C4-2B (cell line): ENCODE measurements around the gene FRMPD2.
"Not testable (repeated sequence)": the region's sequence is repeated elsewhere in the genome, so short reads cannot be mapped to it uniquely, and the experiment has no call there.

Experiments used
- H3K27ac ChIP-seq: fragments of 450-650 bp; 2 replicates; pipeline ENCODE4 v1.5.1; 2017
- ZFX ChIP-seq: fragments of 450-650 bp; IDR thresholded peaks from 2 replicates; pipeline ENCODE4 v1.6.1; 2017
- TF ChIP-seq, protein P1 (sequence below): fragments of 450-650 bp; conservative IDR thresholded peaks from 2 replicates; pipeline ENCODE4 v1.5.1; 2017; ENCODE audit warnings: mild to moderate bottlenecking

The FRMPD2 gene

DNA sequence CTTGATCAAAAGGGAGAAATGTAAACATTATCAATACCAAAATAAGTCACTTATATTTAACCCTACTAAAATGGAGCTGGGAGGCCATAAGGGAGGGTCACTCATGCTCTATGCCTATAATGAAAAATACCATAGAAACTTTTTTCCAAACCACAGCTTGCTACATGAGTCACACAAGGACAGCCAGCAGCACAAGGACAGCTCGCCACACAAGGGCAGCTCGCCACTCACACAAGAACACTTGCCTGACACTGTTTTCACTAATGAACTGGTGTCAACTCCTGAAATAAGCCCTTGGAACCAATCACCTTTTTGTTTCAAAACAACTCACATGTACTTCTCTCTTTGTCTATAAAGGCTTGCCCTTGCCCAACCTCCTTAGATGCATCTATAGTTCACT lies 43.3 kb downstream of the FRMPD2 start:
- no peak for TF ChIP-seq ZFX
- TF ChIP-seq, protein P1, sequence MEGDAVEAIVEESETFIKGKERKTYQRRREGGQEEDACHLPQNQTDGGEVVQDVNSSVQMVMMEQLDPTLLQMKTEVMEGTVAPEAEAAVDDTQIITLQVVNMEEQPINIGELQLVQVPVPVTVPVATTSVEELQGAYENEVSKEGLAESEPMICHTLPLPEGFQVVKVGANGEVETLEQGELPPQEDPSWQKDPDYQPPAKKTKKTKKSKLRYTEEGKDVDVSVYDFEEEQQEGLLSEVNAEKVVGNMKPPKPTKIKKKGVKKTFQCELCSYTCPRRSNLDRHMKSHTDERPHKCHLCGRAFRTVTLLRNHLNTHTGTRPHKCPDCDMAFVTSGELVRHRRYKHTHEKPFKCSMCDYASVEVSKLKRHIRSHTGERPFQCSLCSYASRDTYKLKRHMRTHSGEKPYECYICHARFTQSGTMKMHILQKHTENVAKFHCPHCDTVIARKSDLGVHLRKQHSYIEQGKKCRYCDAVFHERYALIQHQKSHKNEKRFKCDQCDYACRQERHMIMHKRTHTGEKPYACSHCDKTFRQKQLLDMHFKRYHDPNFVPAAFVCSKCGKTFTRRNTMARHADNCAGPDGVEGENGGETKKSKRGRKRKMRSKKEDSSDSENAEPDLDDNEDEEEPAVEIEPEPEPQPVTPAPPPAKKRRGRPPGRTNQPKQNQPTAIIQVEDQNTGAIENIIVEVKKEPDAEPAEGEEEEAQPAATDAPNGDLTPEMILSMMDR: no peak
- no peak overlapping the region for H3K27ac ChIP-seq

DNA sequence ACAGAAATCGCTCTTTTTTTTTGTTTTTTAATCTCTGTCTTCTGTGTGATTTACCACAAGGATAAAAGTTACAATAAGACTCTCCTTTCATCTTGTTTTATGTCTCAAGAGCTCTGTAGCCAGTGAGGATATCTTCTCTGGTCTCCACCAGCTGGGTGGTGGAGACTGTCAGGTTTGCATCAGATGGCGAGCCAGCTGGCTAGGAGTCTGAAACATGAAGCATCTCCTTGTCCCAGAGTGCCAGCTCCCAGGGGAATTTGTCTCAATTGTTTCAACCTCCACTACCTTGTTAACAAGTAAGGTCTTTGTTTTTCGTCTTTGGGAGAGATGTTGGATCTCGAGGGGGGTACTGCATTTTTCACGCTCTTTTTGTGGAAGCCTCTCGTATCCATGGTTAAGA lies 47.3 kb downstream of the FRMPD2 start:
- H3K27ac ChIP-seq: no peak overlapping the region
- TF ChIP-seq, protein P1: no peak
- TF ChIP-seq ZFX: no peak

DNA sequence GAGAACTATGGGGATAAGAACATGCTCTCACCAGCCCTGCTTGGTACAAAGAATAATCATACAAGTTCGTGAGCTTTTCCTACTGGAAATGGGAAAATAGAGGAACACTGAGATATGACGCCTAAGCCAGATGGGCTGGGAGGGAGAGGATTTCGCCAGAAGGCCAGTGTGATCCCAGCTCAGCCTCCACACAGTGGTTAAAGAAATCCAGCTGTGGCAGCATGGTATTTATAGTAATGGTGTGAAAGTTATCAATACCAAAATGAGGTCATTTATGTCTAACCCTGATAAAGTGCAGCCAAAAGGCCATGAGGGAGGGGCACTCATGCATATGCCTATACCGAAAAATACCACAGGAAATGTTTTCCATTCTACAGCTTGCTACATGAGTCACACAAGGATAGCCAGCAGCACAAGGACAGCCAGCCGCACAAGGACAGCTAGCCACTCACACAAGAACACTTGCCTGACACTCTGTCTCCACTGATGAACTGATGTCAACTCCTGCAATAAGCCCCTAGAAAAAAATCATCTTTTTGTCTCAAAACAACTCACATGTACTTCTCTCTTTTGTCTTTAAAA lies 49.4 kb downstream of the FRMPD2 start:
- no peak overlapping the region for H3K27ac ChIP-seq
- TF ChIP-seq, protein P1: no peak
- TF ChIP-seq ZFX: no peak

DNA sequence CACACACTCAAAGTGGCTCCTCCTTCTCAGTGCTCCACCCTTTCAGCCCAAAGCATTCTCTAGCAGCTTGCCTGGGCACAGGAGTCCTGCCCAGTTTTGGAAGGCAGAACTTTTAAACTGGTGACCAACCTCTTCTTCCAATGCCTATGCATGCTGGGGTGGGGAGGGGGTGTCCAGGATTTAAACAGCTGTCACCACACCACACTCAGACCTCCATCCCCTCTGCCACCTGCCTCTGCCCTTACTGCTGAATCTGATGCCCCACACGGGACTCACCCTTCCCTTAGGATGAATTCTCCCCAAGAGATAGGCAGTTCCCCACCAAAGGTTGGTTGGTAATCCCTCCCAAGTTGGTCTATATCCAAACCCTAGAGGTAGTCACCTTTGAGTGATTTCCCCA lies 50.2 kb downstream of the FRMPD2 start:
- H3K27ac ChIP-seq: no peak overlapping the region
- TF ChIP-seq, protein P1: no peak
- no peak for TF ChIP-seq ZFX

DNA sequence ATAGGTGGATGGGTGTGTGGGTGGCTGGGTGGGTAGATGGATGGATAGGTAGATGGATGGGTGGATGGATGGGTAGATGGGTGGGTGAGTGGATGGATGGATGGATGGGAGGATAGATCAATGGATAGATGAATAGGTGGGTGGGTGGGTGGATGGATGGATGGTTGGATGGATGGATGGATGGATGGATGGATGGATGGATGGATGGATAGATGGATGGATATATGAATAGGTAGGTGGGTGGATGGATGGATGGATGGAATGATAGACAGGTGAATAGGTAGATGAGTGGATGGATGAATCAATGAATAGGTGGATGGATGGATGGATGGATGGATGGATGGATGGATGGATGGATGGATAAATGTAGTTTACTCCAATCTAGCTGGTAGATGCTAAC lies 52.7 kb downstream of the FRMPD2 start:
- no peak overlapping the region for H3K27ac ChIP-seq
- TF ChIP-seq, protein P1: no peak
- TF ChIP-seq ZFX: no peak

DNA sequence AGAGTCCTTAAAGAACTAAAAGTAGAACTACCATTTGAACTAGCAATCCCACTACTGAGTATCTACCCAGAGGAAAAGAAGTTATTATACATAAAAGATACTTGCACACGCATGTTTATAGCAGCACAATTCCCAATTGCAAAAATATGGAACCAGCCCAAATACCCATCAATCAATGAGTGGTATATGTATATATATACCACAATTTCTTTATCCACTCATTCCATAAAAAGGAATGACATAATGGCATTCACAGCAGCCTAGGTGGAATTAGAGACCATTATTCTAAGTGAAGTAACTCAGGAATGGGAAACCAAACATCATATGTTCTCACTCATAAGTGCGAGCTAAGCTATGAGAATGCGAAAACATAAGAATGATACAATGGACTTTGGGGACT lies 53.5 kb downstream of the FRMPD2 start:
- not testable (repeated sequence) for H3K27ac ChIP-seq

DNA sequence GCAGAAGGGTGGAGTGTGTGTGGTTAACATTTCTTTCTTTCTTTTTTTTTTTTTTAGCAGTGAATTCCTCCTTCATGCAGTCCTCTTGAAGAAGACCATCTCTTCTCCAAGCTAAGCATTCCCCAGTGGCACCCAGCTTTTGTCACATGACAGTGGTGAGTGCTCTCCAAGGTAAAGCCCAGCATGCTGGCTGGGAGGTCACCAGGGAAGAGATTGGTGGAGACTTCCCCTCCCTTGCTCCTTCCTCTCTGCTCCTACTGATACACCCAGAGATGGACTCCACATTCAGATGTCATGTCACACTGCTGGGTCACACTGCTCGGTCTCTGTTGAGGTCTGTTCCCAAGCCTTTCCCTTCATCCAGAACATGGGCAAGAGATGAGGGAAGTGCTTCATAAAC lies 55.3 kb downstream of the FRMPD2 start:
- TF ChIP-seq, protein P1: no peak
- TF ChIP-seq ZFX: no peak
- no peak overlapping the region for H3K27ac ChIP-seq

DNA sequence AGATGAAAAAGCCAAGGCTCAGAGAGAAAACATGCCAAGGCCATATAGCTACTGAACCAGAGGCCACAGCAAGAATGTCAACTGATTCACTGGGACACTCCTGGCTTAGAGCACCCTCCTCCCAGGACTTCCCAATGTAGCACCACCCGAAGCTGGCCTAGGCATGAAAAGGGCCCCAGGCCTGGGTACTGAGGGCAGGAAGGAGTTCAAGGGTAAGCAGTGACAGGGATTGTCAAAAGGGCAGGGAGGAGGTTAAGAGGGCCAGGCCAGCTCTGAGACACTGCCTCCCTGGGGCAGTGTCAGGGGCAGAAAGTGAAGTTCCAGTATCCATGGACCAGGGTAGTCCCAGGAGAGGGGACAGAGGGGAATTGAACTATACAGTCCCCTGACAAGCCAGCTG lies 57.8 kb downstream of the FRMPD2 start:
- H3K27ac ChIP-seq: no peak overlapping the region

More for the DNA sequence above, 57.8 kb downstream of the FRMPD2 start:
- TF ChIP-seq, protein P1: no peak
- no peak for TF ChIP-seq ZFX
